ENCODE data around the gene DDX17. TPM values are rescaled to one million over a fixed set of nuclear protein-coding genes. Genes with fewer than 3 reads are reported as not detected.

DDX17 gene
- total and polyA plus RNA-seq, 4 experiments from 2014 or later: 10.0 to 960 (median 486) TPM

Other genes starting within 250 kb of the DDX17 start
- 10 to 100 TPM; 35.7 to 36.6 TPM for gene TMEM184B, start 233.3 kb downstream of the DDX17 start, total RNA-seq
- 10 to 100 TPM in 1 of 2 donors, 1 to 10 TPM in 1; 9.0 to 23.8 TPM for gene TMEM184B, start 233.3 kb downstream of the DDX17 start, polyA plus RNA-seq
- 100 to 1,000 TPM; 100 to 103 TPM for gene CSNK1E, start 188.9 kb downstream of the DDX17 start, total RNA-seq
- 10 to 100 TPM in 1 of 2 donors, 1 to 10 TPM in 1; 8.8 to 13.3 TPM for gene CSNK1E, start 188.9 kb downstream of the DDX17 start, polyA plus RNA-seq
- not detected for gene KCNJ4, start 51.1 kb downstream of the DDX17 start, total RNA-seq
- not detected for gene KCNJ4, start 51.1 kb downstream of the DDX17 start, polyA plus RNA-seq
- not detected for gene KDELR3, start 38.2 kb downstream of the DDX17 start, total RNA-seq
- gene KDELR3, start 38.2 kb downstream of the DDX17 start, polyA plus RNA-seq: under 1 TPM; 0.10 to 0.24 TPM
- 1 to 10 TPM in 1 of 2 experiments, under 1 TPM in 1; 0.29 to 1.1 TPM for gene DMC1, start 63.9 kb upstream of the DDX17 start, total RNA-seq
- gene DMC1, start 63.9 kb upstream of the DDX17 start, polyA plus RNA-seq: not detected
- under 1 TPM in 1 of 2 experiments, not detected in 1; 0.44 TPM for gene FAM227A, start 150.1 kb upstream of the DDX17 start, total RNA-seq
- gene FAM227A, start 150.1 kb upstream of the DDX17 start, polyA plus RNA-seq: not detected
- gene CBY1, start 150.3 kb upstream of the DDX17 start, total RNA-seq: 10 to 100 TPM; 30.4 to 35.2 TPM
- 10 to 100 TPM in 1 of 2 donors, 1 to 10 TPM in 1; 3.8 to 10.5 TPM for gene CBY1, start 150.3 kb upstream of the DDX17 start, polyA plus RNA-seq
- gene TOMM22, start 175.6 kb upstream of the DDX17 start, total RNA-seq: 10 to 100 TPM; 41.2 to 42.3 TPM
- 10 to 100 TPM; 60.3 to 78.9 TPM for gene TOMM22, start 175.6 kb upstream of the DDX17 start, polyA plus RNA-seq
- gene JOSD1, start 194.6 kb upstream of the DDX17 start, total RNA-seq: 10 to 100 TPM; 64.6 to 65.4 TPM
- 1 to 10 TPM; 8.0 to 9.6 TPM for gene JOSD1, start 194.6 kb upstream of the DDX17 start, polyA plus RNA-seq
- gene GTPBP1, start 199.6 kb upstream of the DDX17 start, total RNA-seq: 10 to 100 TPM; 94.1 to 96.6 TPM
- 10 to 100 TPM; 14.6 to 30.8 TPM for gene GTPBP1, start 199.6 kb upstream of the DDX17 start, polyA plus RNA-seq
- gene SUN2, start 249.7 kb upstream of the DDX17 start, total RNA-seq: 1,000 to 10,000 TPM in 1 of 2 experiments, 100 to 1,000 TPM in 1; 988 to 1,004 TPM
- gene SUN2, start 249.7 kb upstream of the DDX17 start, polyA plus RNA-seq: 100 to 1,000 TPM; 323 to 643 TPM

All from CD4-positive, alpha-beta memory T cell (primary cell).